HG03571 (cell line): ENCODE data around the gene EHMT1.

ENCODE experiments used
- ATAC-seq: cut with Tn5 transposase; IDR thresholded peaks from one replicate; pipeline ENCODE4 v1.9.1; 2021; ENCODE audit not compliant: unreplicated experiment

Gene EHMT1

GRCh38 chr9:137734181-137734580, 115.4 kb downstream of the EHMT1 start:
- ATAC-seq, result no peak

- ATAC-seq, result peak; percentile 89
Observed at GRCh38 chr9:137738182-137738696, 119.4 kb downstream of the EHMT1 start.

- no peak for ATAC-seq
Observed at GRCh38 chr9:137738703-137739102, 119.9 kb downstream of the EHMT1 start.

GRCh38 chr9:137739371-137740309, 120.8 kb downstream of the EHMT1 start:
- ATAC-seq, result no peak

GRCh38 chr9:137740312-137740711, 121.5 kb downstream of the EHMT1 start:
- no peak for ATAC-seq

- ATAC-seq, result no peak
Observed at GRCh38 chr9:137741330-137741729, 122.5 kb downstream of the EHMT1 start.

- no peak for ATAC-seq
Observed at GRCh38 chr9:137742698-137743097, 123.9 kb downstream of the EHMT1 start.

GRCh38 chr9:137743695-137744094, 124.9 kb downstream of the EHMT1 start:
- no peak for ATAC-seq

GRCh38 chr9:137744632-137745183, 125.9 kb downstream of the EHMT1 start:
- ATAC-seq, result peak; percentile 43

GRCh38 chr9:137745541-137745991, 126.8 kb downstream of the EHMT1 start:
- peak; percentile 74 for ATAC-seq

- no peak for ATAC-seq
Observed at GRCh38 chr9:137748311-137748710, 129.5 kb downstream of the EHMT1 start.

- no peak for ATAC-seq
Observed at GRCh38 chr9:137748741-137749140, 129.9 kb downstream of the EHMT1 start.

GRCh38 chr9:137749511-137749910, 130.7 kb downstream of the EHMT1 start:
- no peak for ATAC-seq

- no peak for ATAC-seq
Observed at GRCh38 chr9:137750007-137750406, 131.2 kb downstream of the EHMT1 start.

- ATAC-seq, result no peak
Observed at GRCh38 chr9:137750566-137750965, 131.8 kb downstream of the EHMT1 start.

GRCh38 chr9:137751616-137752015, 132.8 kb downstream of the EHMT1 start:
- no peak for ATAC-seq

- no peak for ATAC-seq
Observed at GRCh38 chr9:137752426-137752825, 133.6 kb downstream of the EHMT1 start.

- ATAC-seq, result no peak
Observed at GRCh38 chr9:137753192-137753765, 134.5 kb downstream of the EHMT1 start.

- ATAC-seq, result no peak
Observed at GRCh38 chr9:137755261-137755927, 136.6 kb downstream of the EHMT1 start.

GRCh38 chr9:137756045-137756744, 137.4 kb downstream of the EHMT1 start:
- no peak for ATAC-seq

GRCh38 chr9:137757139-137757538, 138.3 kb downstream of the EHMT1 start:
- ATAC-seq, result no peak
